ENCODE measurements around the gene CSNK1G1.

DNA sequence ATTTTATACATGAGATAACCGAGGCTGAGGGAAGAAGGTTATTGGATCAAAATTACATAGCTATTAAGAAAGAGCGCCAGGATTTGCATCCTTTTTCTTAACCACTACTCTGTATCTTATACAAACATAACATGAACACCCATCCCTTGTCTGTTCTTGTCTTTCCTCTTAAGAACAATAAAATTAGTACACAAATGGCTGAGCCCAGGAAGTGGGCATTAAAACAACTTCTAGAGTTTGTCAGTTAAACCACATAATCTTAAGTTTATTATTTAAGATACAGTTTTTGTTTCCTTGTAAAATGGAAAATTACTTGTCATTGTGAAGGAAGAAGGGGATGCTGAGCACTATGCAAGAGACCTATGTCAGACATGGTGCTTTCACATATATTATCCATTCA lies 144.3 kb downstream of the CSNK1G1 start:
- no peak for TF ChIP-seq CTCF (IDR thresholded peaks at IDR 0.05)
- TF ChIP-seq RNF2 (IDR thresholded peaks at IDR 0.05; ENCODE audit: borderline replicate concordance, low read depth): no peak
- TF ChIP-seq JUN (IDR thresholded peaks at IDR 0.05): no peak
- TF ChIP-seq HOXA7 (CRISPR knock-in tag; IDR thresholded peaks at IDR 0.05): no peak
- TF ChIP-seq CEBPB (IDR thresholded peaks at IDR 0.05): no peak
- TF ChIP-seq ZNF302 (CRISPR knock-in tag; IDR thresholded peaks at IDR 0.05): no peak
- TF ChIP-seq HDAC2 (IDR thresholded peaks at IDR 0.05): no peak
- TF ChIP-seq CHD4 (IDR thresholded peaks at IDR 0.05; ENCODE audit: borderline replicate concordance): no peak
- TF ChIP-seq, protein P1, sequence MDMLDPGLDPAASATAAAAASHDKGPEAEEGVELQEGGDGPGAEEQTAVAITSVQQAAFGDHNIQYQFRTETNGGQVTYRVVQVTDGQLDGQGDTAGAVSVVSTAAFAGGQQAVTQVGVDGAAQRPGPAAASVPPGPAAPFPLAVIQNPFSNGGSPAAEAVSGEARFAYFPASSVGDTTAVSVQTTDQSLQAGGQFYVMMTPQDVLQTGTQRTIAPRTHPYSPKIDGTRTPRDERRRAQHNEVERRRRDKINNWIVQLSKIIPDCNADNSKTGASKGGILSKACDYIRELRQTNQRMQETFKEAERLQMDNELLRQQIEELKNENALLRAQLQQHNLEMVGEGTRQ (IDR thresholded peaks at IDR 0.05): no peak
- no peak for TF ChIP-seq REST (IDR thresholded peaks at IDR 0.05)
- no peak for TF ChIP-seq FOSB (CRISPR knock-in tag; IDR thresholded peaks at IDR 0.05)
- no peak for TF ChIP-seq PHF8 (IDR thresholded peaks at IDR 0.05; ENCODE audit: borderline replicate concordance, low read depth)

All from A549 (cell line).